ENCODE data around the gene ZNF500. TPM values are rescaled to one million over a fixed set of nuclear protein-coding genes. Genes with fewer than 3 reads are reported as not detected.

ZNF500 gene
- polyA plus RNA-seq, 2 of the 4 experiments (the other 2 are of a cell fraction), result 4.6 to 6.7 TPM

GRCh38 chr16:4790261-4790660 lies 23.3 kb upstream of the ZNF500 start (continued):
- no peak for TF ChIP-seq PBX3 (IDR thresholded peaks at IDR 0.05)
- TF ChIP-seq GATA3 (IDR thresholded peaks at IDR 0.05; ENCODE audit: borderline replicate concordance), result no peak
- no peak for TF ChIP-seq HOXB5 (CRISPR knock-in tag; IDR thresholded peaks at IDR 0.05)

GRCh38 chr16:4788910-4789309 lies 21.9 kb upstream of the ZNF500 start:
- no peak for DNase-seq (ENCODE audit: low read depth in 1 of 2, low spot score in 1 of 2)
- no peaks in the 10 kb centered on the region for H3K9me3 ChIP-seq
- H3K4me1 ChIP-seq, result peaks cover 26% of the 10 kb centered on the region
- POLR2A ChIA-PET, result no interaction called here
- 0 out of 6 replicates have a peak, but pooled peaks of 1 of the 2 experiments have one; percentile 48 for ATAC-seq
- peak overlapping the region in 1 of 2 experiments; percentile 80; a peak in 3 of 6 replicates for H3K27ac ChIP-seq
- CTCF ChIA-PET, result interaction anchor here (0.6 to 1.3 kb wide), 2 partner anchors 167 to 850 kb away, joined by 3 read pairs; no protein-coding TSS in a partner anchor
- no peak for TF ChIP-seq RARB (CRISPR knock-in tag; IDR thresholded peaks at IDR 0.05)
- TF ChIP-seq RAD21 (conservative IDR thresholded peaks at IDR 0.05 in 1 of 2, IDR thresholded peaks at IDR 0.05 in 1 of 2), result no peak
- TF ChIP-seq RCOR1 (IDR thresholded peaks at IDR 0.05; ENCODE audit: low read depth, low read length), result no peak
- TF ChIP-seq HOXA7 (CRISPR knock-in tag; IDR thresholded peaks at IDR 0.05), result no peak
- TF ChIP-seq MAZ (IDR thresholded peaks at IDR 0.05; ENCODE audit: borderline replicate concordance, low read depth, low read length), result no peak
- no peak for TF ChIP-seq RFX5 (IDR thresholded peaks at IDR 0.05)
- TF ChIP-seq CHD4 (IDR thresholded peaks at IDR 0.05; ENCODE audit: borderline replicate concordance), result no peak
- no peak for TF ChIP-seq ZNF302 (CRISPR knock-in tag; IDR thresholded peaks at IDR 0.05)
- H3K4me2 ChIP-seq, result peak overlapping the region; percentile 40; the same call in 1 of the 3 replicates
- no peak for FAIRE-seq
- H3K4me3 ChIP-seq, result no peak overlapping the region
- 86% methylated on average over 7 of the region's 7 CpGs for WGBS (ENCODE audit: missing lambda C conversion rate)

DNA sequence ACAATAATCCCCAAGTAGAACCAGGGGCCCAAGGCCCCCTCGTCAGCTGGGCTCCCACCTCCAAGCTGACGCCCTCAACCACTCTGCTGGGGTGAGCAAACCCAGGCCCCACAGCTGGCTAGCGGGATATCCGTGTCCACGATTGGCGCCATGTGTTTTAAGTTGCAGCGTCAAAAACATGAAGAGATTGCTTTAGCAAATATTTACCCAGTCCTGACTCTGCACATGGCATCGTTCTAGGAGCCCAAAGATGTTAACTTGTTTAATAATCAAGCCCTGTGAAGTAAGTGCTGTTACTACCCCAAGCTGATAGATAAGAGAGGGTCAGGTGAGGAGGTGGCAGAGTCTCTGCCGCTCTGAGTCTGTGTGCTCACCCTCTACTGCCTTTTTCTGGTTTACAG lies 21.5 kb upstream of the ZNF500 start:
- TF ChIP-seq EP300 (IDR thresholded peaks at IDR 0.05) (no peak), HDAC2 (IDR thresholded peaks at IDR 0.05) (no peak)
- TF ChIP-seq, protein P1, sequence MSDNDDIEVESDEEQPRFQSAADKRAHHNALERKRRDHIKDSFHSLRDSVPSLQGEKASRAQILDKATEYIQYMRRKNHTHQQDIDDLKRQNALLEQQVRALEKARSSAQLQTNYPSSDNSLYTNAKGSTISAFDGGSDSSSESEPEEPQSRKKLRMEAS (IDR thresholded peaks at IDR 0.05), result 0 out of 2 replicates have a peak, but pooled peaks have one; percentile 39
- H3K4me2 ChIP-seq, result peak overlapping the region; percentile 40; the same call in 2 of the 3 replicates
- H3K27ac ChIP-seq, result peak overlapping the region in 1 of 2 experiments; percentile 80; a peak in 3 of 6 replicates
- ATAC-seq (peak; percentile 27 to 51), FAIRE-seq (no peak), DNase-seq (ENCODE audit: low read depth in 1 of 2, low spot score in 1 of 2) (no peak)
- WGBS (ENCODE audit: missing lambda C conversion rate), result 35% methylated on average over 9 of the region's 9 CpGs
- POLR2A ChIA-PET, result no interaction called here
- CTCF ChIA-PET, result interaction anchor here (0.6 to 1.3 kb wide), 3 partner anchors 13 to 850 kb away, joined by 3 read pairs; no protein-coding TSS in a partner anchor
- no peaks in the 10 kb centered on the region for H3K9me3 ChIP-seq
- no peak overlapping the region for H3K4me3 ChIP-seq
- peaks cover 26% of the 10 kb centered on the region for H3K4me1 ChIP-seq

- FAIRE-seq (no peak), ATAC-seq (peak; percentile 26 to 36; a peak in 4 of 6 replicates), DNase-seq (ENCODE audit: low read depth in 1 of 2, low spot score in 1 of 2) (no peak)
- H3K4me3 ChIP-seq, result no peak within 1 kb of the TSS
- ChIA-PET CTCF (interaction anchor here (0.5 to 1.5 kb wide), 4 partner anchors 8 to 311 kb away, joined by 3 to 4 read pairs (median 3); partner anchors contain the start of gene SMIM22), POLR2A (no interaction called here)
- WGBS (ENCODE audit: missing lambda C conversion rate), result 82% methylated on average over 11 of the region's 14 CpGs
- H3K27ac ChIP-seq, result peak within 1 kb of the TSS; percentile 49 to 80; a peak in 3 of 6 replicates
- H3K4me1 ChIP-seq, result peaks cover 26% of the 10 kb centered on the region
- H3K9me3 ChIP-seq, result no peaks in the 10 kb centered on the region
- peak within 1 kb of the TSS; percentile 40; the same call in 2 of the 3 replicates for H3K4me2 ChIP-seq
- no peak for TF ChIP-seq MAZ (IDR thresholded peaks at IDR 0.05; ENCODE audit: borderline replicate concordance, low read depth, low read length)
- no peak for TF ChIP-seq RAD21 (conservative IDR thresholded peaks at IDR 0.05 in 1 of 2, IDR thresholded peaks at IDR 0.05 in 1 of 2)
- TF ChIP-seq PHF8 (IDR thresholded peaks at IDR 0.05; ENCODE audit: borderline replicate concordance, low read depth), result no peak
- TF ChIP-seq HOXB5 (CRISPR knock-in tag; IDR thresholded peaks at IDR 0.05), result no peak
- no peak for TF ChIP-seq POLR2AphosphoS2 (conservative IDR thresholded peaks at IDR 0.05; ENCODE audit: low read length)
- no peak for TF ChIP-seq HOXB13 (CRISPR knock-in tag; IDR thresholded peaks at IDR 0.05; ENCODE audit: low read depth)
- no peak for TF ChIP-seq ESRRA (IDR thresholded peaks at IDR 0.05; ENCODE audit: borderline replicate concordance, low read length)
- TF ChIP-seq EP300 (IDR thresholded peaks at IDR 0.05), result no peak
- no peak for TF ChIP-seq TFCP2L1 (CRISPR knock-in tag; IDR thresholded peaks at IDR 0.05)
- no peak for TF ChIP-seq RFX5 (IDR thresholded peaks at IDR 0.05)
- TF ChIP-seq FOSB (CRISPR knock-in tag; IDR thresholded peaks at IDR 0.05), result no peak
- TF ChIP-seq, protein P2, sequence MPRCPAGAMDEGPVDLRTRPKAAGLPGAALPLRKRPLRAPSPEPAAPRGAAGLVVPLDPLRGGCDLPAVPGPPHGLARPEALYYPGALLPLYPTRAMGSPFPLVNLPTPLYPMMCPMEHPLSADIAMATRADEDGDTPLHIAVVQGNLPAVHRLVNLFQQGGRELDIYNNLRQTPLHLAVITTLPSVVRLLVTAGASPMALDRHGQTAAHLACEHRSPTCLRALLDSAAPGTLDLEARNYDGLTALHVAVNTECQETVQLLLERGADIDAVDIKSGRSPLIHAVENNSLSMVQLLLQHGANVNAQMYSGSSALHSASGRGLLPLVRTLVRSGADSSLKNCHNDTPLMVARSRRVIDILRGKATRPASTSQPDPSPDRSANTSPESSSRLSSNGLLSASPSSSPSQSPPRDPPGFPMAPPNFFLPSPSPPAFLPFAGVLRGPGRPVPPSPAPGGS (IDR thresholded peaks at IDR 0.05), result no peak
- TF ChIP-seq FOSL2 (IDR thresholded peaks at IDR 0.05), result no peak
- no peak for TF ChIP-seq FOSL2 (CRISPR knock-in tag; IDR thresholded peaks at IDR 0.05)
- TF ChIP-seq REST (IDR thresholded peaks at IDR 0.05), result no peak
These were observed 20.9 kb upstream of the ZNF500 start, which contains the start of gene SEPTIN12 for GRCh38 chr16:4787627-4788482. Gene SEPTIN12, minus strand, starts transcription at chr16:4788345. Its CDS starts 700 bp downstream, at chr16:4787645.

Measured in A549 (cell line).